Measurements from ENCODE around the gene TBK1.

DNA sequence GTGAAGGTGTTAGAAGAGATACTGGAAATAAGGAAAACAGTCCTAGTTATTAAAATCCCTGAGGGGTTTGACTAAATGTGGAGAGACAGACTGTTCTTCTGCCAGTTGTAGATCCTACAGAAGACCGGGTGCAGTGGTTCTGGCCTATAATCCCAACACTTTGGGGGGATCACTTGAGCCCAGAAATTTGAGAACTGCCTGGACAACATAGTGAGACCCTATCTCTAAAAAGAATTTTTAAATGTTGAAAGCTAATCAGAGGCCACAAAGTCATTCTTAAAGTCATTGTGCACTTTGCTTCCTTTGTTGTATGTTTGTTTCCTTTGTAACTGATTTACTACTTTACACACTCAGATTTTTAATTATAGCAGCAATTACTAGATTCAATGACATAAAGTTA lies 97.2 kb downstream of the TBK1 start:
- TF ChIP-seq, protein P1, sequence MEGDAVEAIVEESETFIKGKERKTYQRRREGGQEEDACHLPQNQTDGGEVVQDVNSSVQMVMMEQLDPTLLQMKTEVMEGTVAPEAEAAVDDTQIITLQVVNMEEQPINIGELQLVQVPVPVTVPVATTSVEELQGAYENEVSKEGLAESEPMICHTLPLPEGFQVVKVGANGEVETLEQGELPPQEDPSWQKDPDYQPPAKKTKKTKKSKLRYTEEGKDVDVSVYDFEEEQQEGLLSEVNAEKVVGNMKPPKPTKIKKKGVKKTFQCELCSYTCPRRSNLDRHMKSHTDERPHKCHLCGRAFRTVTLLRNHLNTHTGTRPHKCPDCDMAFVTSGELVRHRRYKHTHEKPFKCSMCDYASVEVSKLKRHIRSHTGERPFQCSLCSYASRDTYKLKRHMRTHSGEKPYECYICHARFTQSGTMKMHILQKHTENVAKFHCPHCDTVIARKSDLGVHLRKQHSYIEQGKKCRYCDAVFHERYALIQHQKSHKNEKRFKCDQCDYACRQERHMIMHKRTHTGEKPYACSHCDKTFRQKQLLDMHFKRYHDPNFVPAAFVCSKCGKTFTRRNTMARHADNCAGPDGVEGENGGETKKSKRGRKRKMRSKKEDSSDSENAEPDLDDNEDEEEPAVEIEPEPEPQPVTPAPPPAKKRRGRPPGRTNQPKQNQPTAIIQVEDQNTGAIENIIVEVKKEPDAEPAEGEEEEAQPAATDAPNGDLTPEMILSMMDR (IDR thresholded peaks at IDR 0.05), result no peak
- TF ChIP-seq POLR2A (IDR thresholded peaks at IDR 0.05), result no peak
